Type B pancreatic cell (in vitro differentiated cells): ENCODE results near the gene SYT4. TPM values are rescaled to one million over a fixed set of nuclear protein-coding genes. Genes with fewer than 3 reads are reported as not detected.

ENCODE experiments used
- DNase-seq: peaks from one replicate; pipeline ENCODE4 v3.0.0; 2021; ENCODE audit warnings: mixed read lengths; ENCODE audit not compliant: unreplicated experiment; ENCODE audit errors: extremely low spot score
- H3K27ac Mint-ChIP-seq: 2 replicates; pipeline ENCODE4 v1.8.0; 2021; ENCODE audit warnings: mild to moderate bottlenecking, mixed read lengths
- H3K27me3 Mint-ChIP-seq: 2 replicates; pipeline ENCODE4 v1.8.0; 2021; ENCODE audit warnings: mixed read lengths
- H3K36me3 Mint-ChIP-seq: 2 replicates; pipeline ENCODE4 v1.8.0; 2021; ENCODE audit warnings: mixed read lengths
- H3K4me1 Mint-ChIP-seq: one replicate; pipeline ENCODE4 v1.8.0; 2021; ENCODE audit warnings: mixed read lengths; ENCODE audit not compliant: unreplicated experiment
- H3K4me3 Mint-ChIP-seq: 2 replicates; pipeline ENCODE4 v1.8.0; 2021; ENCODE audit warnings: mild to moderate bottlenecking, mixed read lengths
- H3K9me3 Mint-ChIP-seq: 2 replicates; pipeline ENCODE4 v1.8.0; 2021; ENCODE audit warnings: mixed read lengths
- total RNA-seq: library from RNA; stranded (reverse); gene quantifications from 2 replicates; pipeline ENCODE4 v1.2.1, GENCODE V29; 2021; ENCODE audit warnings: low replicate concordance
- TF ChIP-seq, protein P1 (sequence below): fragments of 200-600 bp; sonication (generic); conservative IDR thresholded peaks from 2 replicates; pipeline ENCODE4 v1.5.0; 2021; ENCODE audit warnings: antibody characterized with exemption, mild to moderate bottlenecking

The SYT4 gene
- total RNA-seq, 1 donor from 2014 or later: 20.5 TPM

DNA sequence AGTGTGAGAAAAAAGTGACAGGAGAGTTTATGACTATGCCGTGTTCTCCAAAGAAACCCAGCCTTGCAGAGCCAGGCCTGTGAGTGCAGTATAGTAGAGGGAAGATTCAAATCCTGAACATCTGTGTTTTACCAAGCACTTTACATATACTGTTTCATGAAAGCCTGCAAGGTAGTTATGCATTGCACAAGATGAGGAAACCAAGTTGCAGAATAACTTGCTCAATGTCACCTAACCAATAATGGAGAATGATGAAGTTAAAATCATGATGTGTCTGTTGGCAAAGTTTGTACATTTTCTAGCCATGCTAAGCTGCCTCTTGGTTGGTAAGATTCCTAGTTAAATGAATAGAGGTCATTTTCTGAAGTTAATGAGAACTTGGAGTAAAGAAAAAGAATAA is 29.3 kb downstream of the SYT4 start:
- no peak overlapping the region for H3K4me3 Mint-ChIP-seq
- no peak for DNase-seq
- H3K4me1 Mint-ChIP-seq: no peaks in the 10 kb centered on the region
- no peaks in the 10 kb centered on the region for H3K36me3 Mint-ChIP-seq
- no peaks in the 10 kb centered on the region for H3K9me3 Mint-ChIP-seq
- no peak overlapping the region for H3K27ac Mint-ChIP-seq
- H3K27me3 Mint-ChIP-seq: no peaks in the 10 kb centered on the region
- TF ChIP-seq, protein P1, sequence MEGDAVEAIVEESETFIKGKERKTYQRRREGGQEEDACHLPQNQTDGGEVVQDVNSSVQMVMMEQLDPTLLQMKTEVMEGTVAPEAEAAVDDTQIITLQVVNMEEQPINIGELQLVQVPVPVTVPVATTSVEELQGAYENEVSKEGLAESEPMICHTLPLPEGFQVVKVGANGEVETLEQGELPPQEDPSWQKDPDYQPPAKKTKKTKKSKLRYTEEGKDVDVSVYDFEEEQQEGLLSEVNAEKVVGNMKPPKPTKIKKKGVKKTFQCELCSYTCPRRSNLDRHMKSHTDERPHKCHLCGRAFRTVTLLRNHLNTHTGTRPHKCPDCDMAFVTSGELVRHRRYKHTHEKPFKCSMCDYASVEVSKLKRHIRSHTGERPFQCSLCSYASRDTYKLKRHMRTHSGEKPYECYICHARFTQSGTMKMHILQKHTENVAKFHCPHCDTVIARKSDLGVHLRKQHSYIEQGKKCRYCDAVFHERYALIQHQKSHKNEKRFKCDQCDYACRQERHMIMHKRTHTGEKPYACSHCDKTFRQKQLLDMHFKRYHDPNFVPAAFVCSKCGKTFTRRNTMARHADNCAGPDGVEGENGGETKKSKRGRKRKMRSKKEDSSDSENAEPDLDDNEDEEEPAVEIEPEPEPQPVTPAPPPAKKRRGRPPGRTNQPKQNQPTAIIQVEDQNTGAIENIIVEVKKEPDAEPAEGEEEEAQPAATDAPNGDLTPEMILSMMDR: no peak

GRCh38 chr18:43238429-43238828 is 38.9 kb downstream of the SYT4 start:
- no peak for DNase-seq
- TF ChIP-seq, protein P1: no peak
- no peak overlapping the region for H3K27ac Mint-ChIP-seq
- H3K36me3 Mint-ChIP-seq: no peaks in the 10 kb centered on the region
- no peaks in the 10 kb centered on the region for H3K4me1 Mint-ChIP-seq
- H3K9me3 Mint-ChIP-seq: no peaks in the 10 kb centered on the region
- H3K27me3 Mint-ChIP-seq: no peaks in the 10 kb centered on the region
- H3K4me3 Mint-ChIP-seq: no peak overlapping the region

GRCh38 chr18:43236921-43237320 is 40.4 kb downstream of the SYT4 start:
- Mint-ChIP-seq H3K36me3 (no peaks in the 10 kb centered on the region), H3K4me3 (no peak overlapping the region), H3K27me3 (no peaks in the 10 kb centered on the region), H3K9me3 (no peaks in the 10 kb centered on the region), H3K27ac (no peak overlapping the region), H3K4me1 (no peaks in the 10 kb centered on the region)
- TF ChIP-seq, protein P1: no peak
- DNase-seq: no peak

DNA sequence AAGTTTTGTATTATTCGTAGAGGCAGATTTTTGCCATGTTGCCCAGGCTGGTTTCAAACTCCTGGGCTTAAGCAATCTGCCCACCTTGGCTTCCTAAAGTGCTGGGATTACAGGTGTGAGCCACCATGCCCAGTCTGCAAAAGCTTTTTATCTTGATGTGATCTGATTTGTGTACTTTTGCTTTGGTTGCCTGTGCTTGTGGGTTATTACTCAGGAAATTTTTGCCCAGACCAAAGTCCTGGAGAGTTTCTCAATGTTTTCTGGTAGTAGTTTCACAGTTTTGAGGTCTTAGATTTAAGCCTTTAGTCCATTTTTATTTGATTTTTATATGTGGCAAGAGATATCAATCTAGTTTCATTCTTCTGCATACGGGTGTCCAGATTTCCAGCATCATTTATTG is 42.4 kb downstream of the SYT4 start:
- no peaks in the 10 kb centered on the region for H3K4me1 Mint-ChIP-seq
- H3K4me3 Mint-ChIP-seq: no peak overlapping the region
- no peak for DNase-seq
- H3K27me3 Mint-ChIP-seq: no peaks in the 10 kb centered on the region
- H3K27ac Mint-ChIP-seq: no peak overlapping the region
- H3K9me3 Mint-ChIP-seq: no peaks in the 10 kb centered on the region
- no peaks in the 10 kb centered on the region for H3K36me3 Mint-ChIP-seq
- TF ChIP-seq, protein P1: no peak

GRCh38 chr18:43222501-43222900 is 54.8 kb downstream of the SYT4 start:
- no peaks in the 10 kb centered on the region for H3K4me1 Mint-ChIP-seq
- H3K4me3 Mint-ChIP-seq: no peak overlapping the region
- TF ChIP-seq, protein P1: no peak
- H3K27me3 Mint-ChIP-seq: no peaks in the 10 kb centered on the region
- no peaks in the 10 kb centered on the region for H3K36me3 Mint-ChIP-seq
- no peaks in the 10 kb centered on the region for H3K9me3 Mint-ChIP-seq
- DNase-seq: no peak
- H3K27ac Mint-ChIP-seq: no peak overlapping the region

- H3K4me3 Mint-ChIP-seq: no peak overlapping the region
- H3K27ac Mint-ChIP-seq: no peak overlapping the region
- TF ChIP-seq, protein P1: no peak
- no peaks in the 10 kb centered on the region for H3K9me3 Mint-ChIP-seq
- no peaks in the 10 kb centered on the region for H3K4me1 Mint-ChIP-seq
- no peaks in the 10 kb centered on the region for H3K27me3 Mint-ChIP-seq
- H3K36me3 Mint-ChIP-seq: no peaks in the 10 kb centered on the region
- no peak for DNase-seq
Measured at GRCh38 chr18:43220691-43221090, 56.6 kb downstream of the SYT4 start.
